Effector CD4-positive, alpha-beta T cell (primary cell): Measurements from ENCODE around the gene CRYBG2.

Experiments
- DNase-seq: peaks from one replicate; pipeline ENCODE4 v3.0.0-alpha.2; 2020

Gene CRYBG2

GRCh38 chr1:26277719-26278118 is 76.2 kb downstream of the CRYBG2 start:
- DNase-seq: no peak

- DNase-seq: no peak
These were observed 76.7 kb downstream of the CRYBG2 start for GRCh38 chr1:26277261-26277661.

- DNase-seq: no peak
These were observed 77.5 kb downstream of the CRYBG2 start for GRCh38 chr1:26276432-26276838.

- peak; percentile 63 for DNase-seq
These were observed 78.1 kb downstream of the CRYBG2 start for GRCh38 chr1:26275580-26276431.

- DNase-seq: no peak
These were observed 79.0 kb downstream of the CRYBG2 start for GRCh38 chr1:26274801-26275425.
